ENCODE measurements around the gene CST7.

CST7 gene

DNA sequence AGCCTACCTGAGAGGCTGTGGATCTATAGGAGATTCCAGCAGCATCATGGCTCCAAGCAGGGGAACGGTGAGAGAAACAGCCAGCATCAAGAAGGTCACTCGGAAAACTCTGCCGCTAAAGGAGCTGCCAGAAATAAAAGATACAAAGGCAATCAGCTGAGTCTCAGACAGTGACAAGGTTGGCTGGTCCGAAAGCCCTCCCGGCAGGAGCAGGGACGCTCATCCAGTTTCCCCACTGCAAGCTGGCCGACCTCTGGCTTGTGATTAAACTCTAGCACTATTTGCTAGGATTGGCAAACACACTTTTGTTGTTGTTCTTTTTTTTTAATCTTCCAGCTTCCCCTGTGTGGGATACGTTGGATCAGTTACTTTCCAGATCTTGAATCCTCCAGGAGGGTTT lies 34.8 kb downstream of the CST7 start:
- Histone ChIP-seq H3K4me3 (IDR thresholded peaks at IDR 0.05; ENCODE audit: insufficient read depth, low read depth, low read length) (no peak overlapping the region), H3K4me1 (ENCODE audit: low read depth, poor library complexity, severe bottlenecking) (no peaks in the 10 kb centered on the region), H3K27ac (no peak overlapping the region), H3K27me3 (ENCODE audit: insufficient read depth, low read depth) (no peaks in the 10 kb centered on the region), H2AFZ (ENCODE audit: low read depth) (no peak overlapping the region), H4K20me1 (ENCODE audit: insufficient read depth) (no peaks in the 10 kb centered on the region), H3K4me2 (no peak overlapping the region), H3K36me3 (ENCODE audit: insufficient read depth) (no peaks in the 10 kb centered on the region), H3K9ac (no peak overlapping the region), H3K79me2 (ENCODE audit: insufficient read depth, low read depth) (no peaks in the 10 kb centered on the region)
- TF ChIP-seq CTCF (conservative IDR thresholded peaks at IDR 0.05; ENCODE audit: low read depth, low read length): no peak

- Histone ChIP-seq H3K27ac (no peak overlapping the region), H3K36me3 (ENCODE audit: insufficient read depth) (no peaks in the 10 kb centered on the region), H3K79me2 (ENCODE audit: insufficient read depth, low read depth) (no peaks in the 10 kb centered on the region), H3K4me3 (IDR thresholded peaks at IDR 0.05; ENCODE audit: insufficient read depth, low read depth, low read length) (no peak overlapping the region), H4K20me1 (ENCODE audit: insufficient read depth) (no peaks in the 10 kb centered on the region), H3K27me3 (ENCODE audit: insufficient read depth, low read depth) (no peaks in the 10 kb centered on the region), H3K4me2 (no peak overlapping the region), H3K4me1 (ENCODE audit: low read depth, poor library complexity, severe bottlenecking) (no peaks in the 10 kb centered on the region), H3K9ac (no peak overlapping the region), H2AFZ (ENCODE audit: low read depth) (no peak overlapping the region)
- no peak for TF ChIP-seq CTCF (conservative IDR thresholded peaks at IDR 0.05; ENCODE audit: low read depth, low read length)
Measured at GRCh38 chr20:24984961-24985640, 36.0 kb downstream of the CST7 start.

- no peak overlapping the region for H3K4me3 ChIP-seq (IDR thresholded peaks at IDR 0.05; ENCODE audit: insufficient read depth, low read depth, low read length)
- peaks cover 4% of the 10 kb centered on the region for H3K4me1 ChIP-seq (ENCODE audit: low read depth, poor library complexity, severe bottlenecking)
- H3K36me3 ChIP-seq (ENCODE audit: insufficient read depth): no peaks in the 10 kb centered on the region
- no peaks in the 10 kb centered on the region for H3K79me2 ChIP-seq (ENCODE audit: insufficient read depth, low read depth)
- H3K9ac ChIP-seq: no peak overlapping the region
- H3K27me3 ChIP-seq (ENCODE audit: insufficient read depth, low read depth): no peaks in the 10 kb centered on the region
- no peak overlapping the region for H3K4me2 ChIP-seq
- no peak overlapping the region for H2AFZ ChIP-seq (ENCODE audit: low read depth)
- H3K27ac ChIP-seq: no peak overlapping the region
- H4K20me1 ChIP-seq (ENCODE audit: insufficient read depth): no peaks in the 10 kb centered on the region
- no peak for TF ChIP-seq CTCF (conservative IDR thresholded peaks at IDR 0.05; ENCODE audit: low read depth, low read length)
Measured at GRCh38 chr20:24985802-24986201, 36.7 kb downstream of the CST7 start.

- Histone ChIP-seq H3K36me3 (ENCODE audit: insufficient read depth) (no peaks in the 10 kb centered on the region), H3K4me3 (IDR thresholded peaks at IDR 0.05; ENCODE audit: insufficient read depth, low read depth, low read length) (no peak overlapping the region), H3K4me1 (ENCODE audit: low read depth, poor library complexity, severe bottlenecking) (peaks cover 11% of the 10 kb centered on the region), H4K20me1 (ENCODE audit: insufficient read depth) (no peaks in the 10 kb centered on the region), H3K79me2 (ENCODE audit: insufficient read depth, low read depth) (no peaks in the 10 kb centered on the region; the same call in 1 of the 2 replicates), H3K27ac (no peak overlapping the region), H3K4me2 (no peak overlapping the region), H2AFZ (ENCODE audit: low read depth) (no peak overlapping the region), H3K9ac (no peak overlapping the region), H3K27me3 (ENCODE audit: insufficient read depth, low read depth) (no peaks in the 10 kb centered on the region)
- no peak for TF ChIP-seq CTCF (conservative IDR thresholded peaks at IDR 0.05; ENCODE audit: low read depth, low read length)
Measured at GRCh38 chr20:24986436-24987015, 37.5 kb downstream of the CST7 start.
